PC-3 (cell line): ENCODE measurements around the gene PCSK2.

Experiments used
- CTCF ChIP-seq: fragments of 300-600 bp; sonication (generic); conservative IDR thresholded peaks from 2 replicates; pipeline ENCODE4 v1.5.1; 2017; ENCODE audit warnings: antibody characterized with exemption, low read depth, mild to moderate bottlenecking, low read length
- EZH2 ChIP-seq: fragments of 300-600 bp; sonication (generic); IDR thresholded peaks from one replicate; pipeline ENCODE4 v1.6.1; 2017; ENCODE audit warnings: antibody characterized with exemption, mild to moderate bottlenecking, low read length; ENCODE audit not compliant: unreplicated experiment

GRCh38 chr20:17210387-17210786 is 16.5 kb upstream of the PCSK2 start:
- TF ChIP-seq CTCF (no peak), EZH2 (no peak)
